ENCODE results near the gene PHYHD1. TPM values are rescaled to one million over a fixed set of nuclear protein-coding genes. Genes with fewer than 3 reads are reported as not detected.

The PHYHD1 gene
- total and polyA plus RNA-seq, 7 donors: 11.0 to 45.0 (median 26.9) TPM

- TF ChIP-seq CTCF (IDR thresholded peaks at IDR 0.05): no peak
- H3K27me3 ChIP-seq (ENCODE audit: insufficient read depth in 3 of 3, low read length in 2 of 3): no peaks in the 10 kb centered on the region
- no peak overlapping the region for H3K4me3 ChIP-seq
- H3K4me1 ChIP-seq: no peaks in the 10 kb centered on the region
- WGBS, 3 donors: 80 to 83% (median 83%) methylated on average over 4 of the region's 4 CpGs
- peaks cover 17 to 100% of the 10 kb centered on the region in 2 donors for H3K36me3 ChIP-seq (ENCODE audit: insufficient read depth in 1 of 2, low read depth in 1 of 2)
- intact Hi-C loops (cut with DNase I): no loop called here
- DNase-seq: no peak
- ATAC-seq: no peak
- no peak overlapping the region for H3K27ac ChIP-seq
- no peaks in the 10 kb centered on the region for H3K9me3 ChIP-seq
These were observed 52.2 kb downstream of the PHYHD1 start for GRCh38 chr9:128972956-128973355.

- no peak for TF ChIP-seq CTCF (IDR thresholded peaks at IDR 0.05)
- no peaks in the 10 kb centered on the region for H3K27me3 ChIP-seq (ENCODE audit: insufficient read depth in 3 of 3, low read length in 2 of 3)
- no peak overlapping the region for H3K4me3 ChIP-seq
- 87 to 97% (median 89%) methylated on average over 3 of the region's 3 CpGs for WGBS, 3 donors
- peaks cover 15 to 98% of the 10 kb centered on the region in 2 donors for H3K36me3 ChIP-seq (ENCODE audit: insufficient read depth in 1 of 2, low read depth in 1 of 2)
- no peaks in the 10 kb centered on the region for H3K9me3 ChIP-seq
- intact Hi-C loops (cut with DNase I): no loop called here
- H3K4me1 ChIP-seq: no peaks in the 10 kb centered on the region
- no peak overlapping the region for H3K27ac ChIP-seq
- DNase-seq (no peak), ATAC-seq (no peak)
These were observed 58.3 kb downstream of the PHYHD1 start for GRCh38 chr9:128979111-128979510.

- H3K4me1 ChIP-seq: peaks cover 14% of the 10 kb centered on the region
- TF ChIP-seq CTCF (IDR thresholded peaks at IDR 0.05): no peak
- DNase-seq (no peak), ATAC-seq (no peak)
- no peak overlapping the region for H3K27ac ChIP-seq
- peaks cover 27 to 94% of the 10 kb centered on the region in 2 donors for H3K36me3 ChIP-seq (ENCODE audit: insufficient read depth in 1 of 2, low read depth in 1 of 2)
- WGBS, 3 donors: 91 to 97% (median 97%) methylated on average over 8 of the region's 8 CpGs
- no peaks in the 10 kb centered on the region for H3K27me3 ChIP-seq (ENCODE audit: insufficient read depth in 3 of 3, low read length in 2 of 3)
- H3K4me3 ChIP-seq: no peak overlapping the region
- no peaks in the 10 kb centered on the region for H3K9me3 ChIP-seq
- intact Hi-C loops (cut with DNase I): loop anchor here in 1 of 2 donors (10.0 kb wide), 1 partner anchor 399 kb away; no protein-coding TSS in a partner anchor
These were observed 62.8 kb downstream of the PHYHD1 start for GRCh38 chr9:128983536-128983935.

- Histone ChIP-seq H3K9me3 (no peaks in the 10 kb centered on the region), H3K4me3 (no peak overlapping the region), H3K27ac (no peak overlapping the region), H3K27me3 (ENCODE audit: insufficient read depth in 3 of 3, low read length in 2 of 3) (no peaks in the 10 kb centered on the region), H3K36me3 (ENCODE audit: insufficient read depth in 1 of 2, low read depth in 1 of 2) (peaks cover 15 to 91% of the 10 kb centered on the region in 2 donors), H3K4me1 (peaks cover 14% of the 10 kb centered on the region)
- DNase-seq: no peak
- ATAC-seq: no peak
- no peak for TF ChIP-seq CTCF (IDR thresholded peaks at IDR 0.05)
- intact Hi-C loops (cut with DNase I): loop anchor here in 1 of 2 donors (10.0 kb wide), 1 partner anchor 402 kb away; no protein-coding TSS in a partner anchor
- 90 to 95% (median 91%) methylated on average over 5 of the region's 5 CpGs for WGBS, 3 donors
These were observed 65.9 kb downstream of the PHYHD1 start for GRCh38 chr9:128986671-128987070.

- no peak for TF ChIP-seq CTCF (IDR thresholded peaks at IDR 0.05)
- peak overlapping the region; percentile 71 for H3K27ac ChIP-seq
- no peaks in the 10 kb centered on the region for H3K9me3 ChIP-seq
- peak overlapping the region; percentile 13 for H3K4me3 ChIP-seq
- intact Hi-C loops (cut with DNase I): loop anchor here in 1 of 2 donors (10.0 kb wide), 1 partner anchor 403 kb away; no protein-coding TSS in a partner anchor
- DNase-seq (peak; percentile 67 to 86), ATAC-seq (peak; percentile 94 to 97 (median 96))
- peaks cover 14% of the 10 kb centered on the region for H3K4me1 ChIP-seq
- no peaks in the 10 kb centered on the region for H3K27me3 ChIP-seq (ENCODE audit: insufficient read depth in 3 of 3, low read length in 2 of 3)
- H3K36me3 ChIP-seq (ENCODE audit: insufficient read depth in 1 of 2, low read depth in 1 of 2): peaks cover 15 to 91% of the 10 kb centered on the region in 2 donors
- WGBS, 3 donors: 31 to 44% (median 35%) methylated on average over 5 of the region's 5 CpGs
These were observed 67.0 kb downstream of the PHYHD1 start for GRCh38 chr9:128987805-128988204.

All from psoas muscle (tissue), 8 donors.